Thyroid gland (tissue), 4 donors: Measurements from ENCODE around the gene ALPI. TPM values are rescaled to one million over a fixed set of nuclear protein-coding genes. Genes with fewer than 3 reads are reported as not detected.

ENCODE experiments used
- DNase-seq, 2 donors: peaks; one replicate each; pipeline ENCODE4 v3.0.0-alpha.2; 2019
- H3K27ac ChIP-seq, 3 donors: fragments of 200-600 bp; sonication (generic); 1 replicate in 2 of 3; 2 replicates in 1 of 3; pipeline ENCODE4 v1.5.1; 2016 to 2019; ENCODE audit warnings: mild to moderate bottlenecking in 1 of 3, moderate library complexity in 1 of 3
- H3K27me3 ChIP-seq: fragments of 200-600 bp; sonication (generic); one replicate; pipeline ENCODE4 v1.5.1; 2019
- H3K36me3 ChIP-seq, 2 donors: fragments of 200-600 bp; sonication (generic); one replicate each; pipeline ENCODE4 v1.5.1; 2016 to 2019
- H3K4me1 ChIP-seq, 2 donors: fragments of 200-600 bp; sonication (generic); one replicate each; pipeline ENCODE4 v1.5.1; 2017 to 2019
- H3K4me3 ChIP-seq, 3 donors: fragments of 200-600 bp; sonication (generic); replicated peaks in 1 of 3; 1 replicate in 2 of 3; 2 replicates in 1 of 3; pipeline ENCODE4 v1.5.1; 2016; ENCODE audit warnings: mild to moderate bottlenecking in 1 of 3
- H3K9me3 ChIP-seq: fragments of 200-600 bp; sonication (generic); one replicate; pipeline ENCODE4 v1.5.1; 2017
- POLR2A ChIP-seq, 2 donors: fragments of 450-650 bp; IDR thresholded peaks; one replicate each; pipeline ENCODE4 v1.6.1; 2017; ENCODE audit warnings: antibody characterized with exemption in 2 of 2, mild to moderate bottlenecking in 2 of 2, moderate library complexity in 1 of 2
- WGBS, 2 donors: methylation state at CpG; one replicate each; pipeline ENCODE4 v1.1.5; 2017; 5-methylcytosine and 5-hydroxymethylcytosine counted together
- intact Hi-C: fragments of 100-400 bp; cut with DNase I; formaldehyde crosslinking; loops from one replicate; pipeline ENCODE4 v1.15.1; 2023
- total RNA-seq, 4 donors: library from RNA; depleted of rRNA; stranded (reverse); fragments of >200 nt; gene quantifications; one replicate each; pipeline ENCODE4 v1.2.3, GENCODE V29; 2016
- TF ChIP-seq, protein P1 (sequence below), 6 experiments: fragments of 200-600 bp in 3 of 6; fragments of 450-650 bp in 3 of 6; sonication (generic) in 3 of 6; IDR thresholded peaks; one replicate each; pipeline ENCODE4 v1.5.1; 2016 to 2019; ENCODE audit warnings: antibody characterized with exemption in 6 of 6, mild to moderate bottlenecking in 2 of 6, inconsistent platforms in 1 of 6, moderate library complexity in 1 of 6

ALPI gene
- total RNA-seq, 4 donors from 2014 or later = not detected

- Histone ChIP-seq H3K4me3 (no peak overlapping the region), H3K27ac (no peak overlapping the region), H3K36me3 (no peaks in the 10 kb centered on the region), H3K9me3 (no peaks in the 10 kb centered on the region), H3K4me1 (no peaks in the 10 kb centered on the region), H3K27me3 (no peaks in the 10 kb centered on the region)
- TF ChIP-seq, protein P1, sequence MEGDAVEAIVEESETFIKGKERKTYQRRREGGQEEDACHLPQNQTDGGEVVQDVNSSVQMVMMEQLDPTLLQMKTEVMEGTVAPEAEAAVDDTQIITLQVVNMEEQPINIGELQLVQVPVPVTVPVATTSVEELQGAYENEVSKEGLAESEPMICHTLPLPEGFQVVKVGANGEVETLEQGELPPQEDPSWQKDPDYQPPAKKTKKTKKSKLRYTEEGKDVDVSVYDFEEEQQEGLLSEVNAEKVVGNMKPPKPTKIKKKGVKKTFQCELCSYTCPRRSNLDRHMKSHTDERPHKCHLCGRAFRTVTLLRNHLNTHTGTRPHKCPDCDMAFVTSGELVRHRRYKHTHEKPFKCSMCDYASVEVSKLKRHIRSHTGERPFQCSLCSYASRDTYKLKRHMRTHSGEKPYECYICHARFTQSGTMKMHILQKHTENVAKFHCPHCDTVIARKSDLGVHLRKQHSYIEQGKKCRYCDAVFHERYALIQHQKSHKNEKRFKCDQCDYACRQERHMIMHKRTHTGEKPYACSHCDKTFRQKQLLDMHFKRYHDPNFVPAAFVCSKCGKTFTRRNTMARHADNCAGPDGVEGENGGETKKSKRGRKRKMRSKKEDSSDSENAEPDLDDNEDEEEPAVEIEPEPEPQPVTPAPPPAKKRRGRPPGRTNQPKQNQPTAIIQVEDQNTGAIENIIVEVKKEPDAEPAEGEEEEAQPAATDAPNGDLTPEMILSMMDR (IDR thresholded peaks at IDR 0.05) = no peak
- no peak for TF ChIP-seq POLR2A (IDR thresholded peaks at IDR 0.05)
- DNase-seq = no peak
- whole genome bisulfite sequencing, 2 donors = 78 to 81% methylated on average over 11 to 12 of the region's 21 CpGs
- intact Hi-C loops = no loop called here
Measured at GRCh38 chr2:232479341-232480200, 23.6 kb downstream of the ALPI start.

DNA sequence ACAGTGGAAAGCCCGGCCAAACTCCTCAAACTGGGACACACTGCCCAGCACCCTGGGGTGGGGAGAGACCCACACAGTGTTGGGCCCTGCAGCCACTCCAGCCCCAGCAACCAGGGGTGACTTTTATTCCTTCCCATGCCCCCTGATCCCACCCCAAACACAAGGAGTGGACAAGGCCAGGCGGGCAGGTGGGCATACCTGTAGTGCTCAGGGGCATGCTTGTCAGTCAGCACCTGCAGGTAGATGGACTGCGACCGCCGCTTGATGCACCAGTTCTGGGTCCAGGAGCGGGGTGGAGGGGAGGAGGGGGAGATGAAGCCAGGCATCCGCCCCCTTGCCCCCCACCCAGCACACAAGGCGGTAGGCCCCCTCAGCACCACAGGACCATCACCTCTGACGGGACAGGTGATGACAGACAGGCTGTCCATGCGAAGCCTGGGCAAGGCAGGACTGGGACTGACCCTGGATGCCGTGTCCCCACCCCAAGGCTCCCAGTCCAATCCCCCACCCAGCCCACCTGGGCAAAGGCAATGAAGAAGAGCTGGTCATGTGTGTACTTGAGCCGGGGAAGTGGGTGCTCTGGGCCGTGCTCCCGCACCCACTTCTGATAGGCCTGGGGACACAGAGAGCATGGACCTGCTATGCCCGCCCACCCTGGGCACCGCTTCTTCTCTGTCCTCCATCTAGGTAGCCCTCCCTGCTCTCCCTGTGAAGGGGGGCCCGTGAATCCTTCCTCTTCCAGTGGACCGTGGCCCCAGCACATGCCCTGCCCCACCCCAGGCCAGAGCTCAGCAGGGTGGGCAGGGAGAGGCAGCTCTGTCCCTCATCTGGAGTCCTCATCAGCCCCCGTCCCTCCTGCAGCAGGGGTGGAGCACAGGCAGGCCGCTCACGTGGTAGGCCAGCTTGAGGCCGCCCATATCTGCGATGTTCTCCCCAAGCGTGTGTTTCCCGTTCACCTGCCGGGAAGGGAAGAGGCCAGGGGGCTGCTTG, 24.5 kb downstream of the ALPI start:
- Histone ChIP-seq H3K36me3 (no peaks in the 10 kb centered on the region), H3K4me1 (peaks cover 0 to 2% of the 10 kb centered on the region in 2 donors), H3K9me3 (no peaks in the 10 kb centered on the region), H3K4me3 (no peak overlapping the region), H3K27me3 (peaks cover 5% of the 10 kb centered on the region), H3K27ac (no peak overlapping the region)
- DNase-seq = no peak
- no peak for TF ChIP-seq POLR2A (IDR thresholded peaks at IDR 0.05)
- TF ChIP-seq, protein P1 (IDR thresholded peaks at IDR 0.05) = no peak
- WGBS, 2 donors = 79 to 85% methylated on average over 9 to 12 of the region's 26 CpGs
- intact Hi-C loops = no loop called here

DNA sequence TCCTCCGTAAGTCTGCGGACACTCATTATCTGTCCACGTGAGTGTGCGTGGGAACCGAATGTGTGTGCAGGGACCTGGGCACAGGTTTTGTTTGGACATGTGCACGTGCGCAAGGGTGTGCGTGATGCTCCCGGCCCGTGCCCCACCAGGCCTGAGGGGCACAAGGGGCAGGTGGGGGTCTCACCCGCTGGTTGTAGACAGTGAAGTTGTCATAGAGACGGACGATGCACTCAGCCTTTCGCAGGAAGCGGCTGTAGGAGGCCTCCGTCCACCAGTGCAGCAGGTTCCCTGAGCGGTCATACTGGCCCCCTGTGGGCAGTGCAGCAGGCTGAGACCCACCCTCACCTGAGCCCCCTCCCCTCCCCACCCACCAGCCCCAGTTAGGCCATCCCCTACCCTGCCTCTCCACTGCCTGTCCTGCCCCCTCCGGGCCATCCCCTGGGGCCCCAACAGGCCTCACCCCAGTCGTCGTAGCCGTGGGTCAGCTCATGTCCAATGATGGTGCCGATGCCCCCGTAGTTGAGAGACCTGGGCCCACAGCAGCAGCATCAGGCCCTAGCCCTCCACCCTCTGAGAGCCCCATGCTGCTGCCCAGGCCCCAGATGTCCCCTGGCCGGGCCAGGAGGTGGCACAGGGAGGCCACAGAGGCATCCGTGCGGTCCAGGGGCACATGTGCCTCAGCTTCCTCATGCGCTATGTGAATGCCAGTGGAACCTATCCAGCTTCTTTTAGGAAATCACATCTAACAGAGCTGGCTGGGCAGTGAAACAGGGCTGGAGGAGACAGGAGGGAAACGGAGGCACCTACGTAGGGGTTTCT, 25.6 kb downstream of the ALPI start:
- Histone ChIP-seq H3K27me3 (peaks cover 12% of the 10 kb centered on the region), H3K9me3 (no peaks in the 10 kb centered on the region), H3K36me3 (no peaks in the 10 kb centered on the region), H3K4me3 (no peak overlapping the region), H3K27ac (no peak overlapping the region), H3K4me1 (peaks cover 0 to 13% of the 10 kb centered on the region in 2 donors)
- 89% methylated on average over 18 to 25 of the region's 29 CpGs for WGBS, 2 donors
- TF ChIP-seq, protein P1 (IDR thresholded peaks at IDR 0.05) = no peak
- no peak for TF ChIP-seq POLR2A (IDR thresholded peaks at IDR 0.05)
- intact Hi-C loops = no loop called here
- no peak for DNase-seq

DNA sequence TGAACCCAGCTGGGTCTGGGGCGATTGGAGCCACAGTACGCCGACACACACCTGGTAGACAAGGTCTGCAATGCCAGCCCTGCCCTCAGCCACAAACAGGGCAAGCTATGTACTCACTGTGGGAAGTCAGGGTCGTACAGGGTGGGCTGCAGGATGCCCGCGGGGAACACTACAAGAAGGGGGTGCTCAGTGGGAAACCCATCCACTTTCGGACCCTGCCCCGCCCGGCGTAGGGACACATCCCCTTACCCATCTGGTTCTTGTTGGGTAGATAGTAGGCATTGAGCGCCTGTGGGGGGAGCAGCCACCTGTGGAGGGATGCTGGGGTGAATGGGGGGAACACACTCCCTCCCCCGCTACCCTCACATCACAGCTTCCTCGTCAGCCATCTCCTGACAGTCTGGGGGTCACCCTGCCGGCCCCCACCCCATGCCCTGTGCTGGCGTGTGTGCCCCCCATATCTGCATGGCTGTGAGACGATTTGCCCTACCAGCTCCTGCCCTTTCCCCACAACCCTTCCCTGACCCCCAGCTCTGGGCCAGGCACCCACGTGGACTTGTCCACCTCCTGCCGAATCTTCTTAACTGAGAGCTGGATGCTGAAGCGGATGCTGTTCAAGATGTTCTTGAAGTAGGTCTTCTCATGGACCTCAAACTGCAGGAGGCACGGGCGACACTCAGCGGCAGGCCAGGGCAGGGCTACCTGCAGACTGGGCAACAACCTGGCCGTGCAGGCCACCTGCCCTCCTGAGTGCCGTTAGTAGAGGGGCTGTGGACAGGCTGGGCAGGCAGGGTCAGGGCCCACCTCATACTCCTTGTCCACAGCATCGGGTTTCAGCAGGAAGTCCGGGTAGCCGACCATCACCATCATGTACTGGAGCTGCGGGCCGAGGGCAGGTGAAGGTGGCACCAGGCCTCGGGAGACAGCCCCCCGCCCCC, 26.6 kb downstream of the ALPI start:
- Histone ChIP-seq H3K36me3 (no peaks in the 10 kb centered on the region), H3K27me3 (peaks cover 18% of the 10 kb centered on the region), H3K9me3 (no peaks in the 10 kb centered on the region), H3K4me3 (no peak overlapping the region), H3K4me1 (peaks cover 0 to 23% of the 10 kb centered on the region in 2 donors), H3K27ac (no peak overlapping the region)
- DNase-seq = no peak
- intact Hi-C loops = no loop called here
- TF ChIP-seq, protein P1 (IDR thresholded peaks at IDR 0.05) = no peak
- TF ChIP-seq POLR2A (IDR thresholded peaks at IDR 0.05) = no peak
- 88 to 89% methylated on average over 18 to 29 of the region's 31 CpGs for WGBS, 2 donors
